Endothelial cell of umbilical vein (primary cell): ENCODE results near the gene THSD7A. TPM values are rescaled to one million over a fixed set of nuclear protein-coding genes. Genes with fewer than 3 reads are reported as not detected.

Experiments used
- BruUV-seq: library from RNA; stranded (reverse); fragments of 400-500 nt; replicated peaks from 2 replicates; lab custom pipeline; 2021; lab: Mats Ljungman, UMichigan
- CTCF ChIA-PET: fragments of 300-600, 350-600 bp; sonication (Branson Sonifier 250); formaldehyde crosslinking; loops from one replicate; lab custom pipeline; 2021; ENCODE audit warnings: antibody characterized with exemption, inconsistent platforms; lab: Charles Lee
- POLR2A ChIA-PET: fragments of 300-600, 350-600 bp; sonication (Branson Sonifier 250); formaldehyde crosslinking; loops from one replicate; lab custom pipeline; 2021; ENCODE audit warnings: antibody characterized with exemption, inconsistent platforms; lab: Charles Lee
- DNase-seq: peaks from one replicate; pipeline ENCODE4 v3.0.0-alpha.2; 2011; ENCODE audit warnings: low read depth, low spot score
- FAIRE-seq: peaks from 2 replicates; lab custom pipeline; 2011; peaks lifted over from hg19 to GRCh38; lab: Jason Lieb, UNC
- H2AFZ ChIP-seq: 2 replicates; pipeline ENCODE4 v1.6.0; 2012; ENCODE audit warnings: low read depth, low read length, control low read depth, inconsistent platforms
- H3K27ac ChIP-seq: 2 replicates; pipeline ENCODE4 v1.5.1; 2011; ENCODE audit warnings: low read depth, mild to moderate bottlenecking, control low read depth, low read length, moderate library complexity; ENCODE audit not compliant: insufficient read depth
- H3K27me3 ChIP-seq, 2 experiments: 2 replicates each; pipeline versions ENCODE4 v1.6.0 to v1.6.1; 2011; ENCODE audit warnings: low read length in 2 of 2, mixed read lengths in 1 of 2; ENCODE audit not compliant: control insufficient read depth in 2 of 2, insufficient read depth in 2 of 2
- H3K36me3 ChIP-seq, 2 experiments: 2 replicates in 1 of 2; 3 replicates in 1 of 2; pipeline ENCODE4 v1.5.1; 2011; ENCODE audit warnings: low read length in 2 of 2, mild to moderate bottlenecking in 1 of 2, moderate library complexity in 1 of 2; ENCODE audit not compliant: control insufficient read depth in 2 of 2, insufficient read depth in 2 of 2; ENCODE audit errors: extremely low read depth in 1 of 2
- H3K4me1 ChIP-seq: 3 replicates; pipeline ENCODE4 v1.5.1; 2011; ENCODE audit warnings: mild to moderate bottlenecking, low read length; ENCODE audit not compliant: control insufficient read depth, insufficient read depth; ENCODE audit errors: extremely low read depth
- H3K4me2 ChIP-seq: 2 replicates; pipeline ENCODE4 v1.6.1; 2011; ENCODE audit warnings: low read length, control low read depth, mixed read lengths; ENCODE audit not compliant: insufficient read depth
- H3K4me3 ChIP-seq, 3 experiments: fragments of 200-600 bp in 1 of 3; sonication (generic), shearing (Covaris generic) in 1 of 3; replicated peaks in 1 of 3; 2 replicates each; pipeline ENCODE4 v1.5.1; 2011 to 2016; ENCODE audit warnings: control low read depth in 3 of 3, low read length in 3 of 3, mild to moderate bottlenecking in 2 of 3, inconsistent platforms in 1 of 3, low read depth in 1 of 3, moderate library complexity in 1 of 3; ENCODE audit not compliant: insufficient read depth in 1 of 3
- H3K79me2 ChIP-seq: 2 replicates; pipeline ENCODE4 v1.6.0; 2012; ENCODE audit warnings: low read length, inconsistent platforms; ENCODE audit not compliant: control insufficient read depth, insufficient read depth
- H3K9ac ChIP-seq: replicated peaks from 2 replicates; pipeline ENCODE3; 2011; ENCODE audit warnings: low read length, control low read depth; ENCODE audit not compliant: insufficient read depth; ENCODE audit errors: extremely low read depth
- H3K9me1 ChIP-seq: replicated peaks from 3 replicates; pipeline ENCODE4 v1.6.0; 2011; ENCODE audit warnings: mild to moderate bottlenecking, low read length; ENCODE audit not compliant: control insufficient read depth, insufficient read depth; ENCODE audit errors: extremely low read depth
- H3K9me3 ChIP-seq: replicated peaks from 2 replicates; pipeline ENCODE4 v1.5.1; 2012; ENCODE audit warnings: low read length, inconsistent platforms; ENCODE audit not compliant: control insufficient read depth, insufficient read depth
- H4K20me1 ChIP-seq: replicated peaks from 2 replicates; pipeline ENCODE3; 2011; ENCODE audit warnings: mild to moderate bottlenecking, low read length; ENCODE audit not compliant: control insufficient read depth, insufficient read depth; ENCODE audit errors: extremely low read depth
- CTCF ChIP-seq, 2 donors: IDR thresholded peaks; 1 replicate in 1 of 2; 2 replicates in 1 of 2; pipeline ENCODE4 v1.5.1; 2011; ENCODE audit warnings: low read length in 2 of 2, mild to moderate bottlenecking in 2 of 2, moderate library complexity in 2 of 2, control low read depth in 1 of 2, inconsistent platforms in 1 of 2, low read depth in 1 of 2; ENCODE audit not compliant: insufficient read depth in 1 of 2; ENCODE audit errors: extremely low read depth in 1 of 2
- EZH2 ChIP-seq: IDR thresholded peaks from 2 replicates; pipeline ENCODE4 v1.6.1; 2012; ENCODE audit warnings: borderline replicate concordance, low read depth, mild to moderate bottlenecking, moderate library complexity, low read length, inconsistent platforms; ENCODE audit not compliant: severe bottlenecking
- FOS ChIP-seq: IDR thresholded peaks from 2 replicates; pipeline ENCODE4 v1.6.1; 2011; ENCODE audit warnings: mild to moderate bottlenecking, low read length, moderate library complexity, borderline replicate concordance; ENCODE audit not compliant: insufficient read depth
- GATA2 ChIP-seq: IDR thresholded peaks from 2 replicates; pipeline ENCODE4 v1.7.0; 2011; ENCODE audit warnings: low read depth, mild to moderate bottlenecking, moderate library complexity, mixed read lengths, low read length; ENCODE audit not compliant: insufficient read length, insufficient read depth
- JUN ChIP-seq: IDR thresholded peaks from 2 replicates; pipeline ENCODE4 v1.6.1; 2011; ENCODE audit warnings: borderline replicate concordance, low read depth; ENCODE audit not compliant: insufficient read length, insufficient read depth
- MAX ChIP-seq: IDR thresholded peaks from 2 replicates; pipeline ENCODE4 v1.6.1; 2011; ENCODE audit not compliant: insufficient read depth, insufficient read length
- MYC ChIP-seq: IDR thresholded peaks from one replicate; pipeline ENCODE4 v1.6.1; 2011; ENCODE audit warnings: mild to moderate bottlenecking, low read depth, low read length
- POLR2A ChIP-seq: IDR thresholded peaks from 2 replicates; pipeline ENCODE4 v1.6.1; 2012; ENCODE audit warnings: low read depth, mild to moderate bottlenecking, control low read depth, low read length
- POLR2AphosphoS5 ChIP-seq: IDR thresholded peaks from 2 replicates; pipeline ENCODE4 v1.6.1; 2012; ENCODE audit warnings: low read depth, mild to moderate bottlenecking, control low read depth, low read length, moderate library complexity; ENCODE audit not compliant: insufficient read depth
- dilution Hi-C: fragments of 300-500 bp; cut with MboI; formaldehyde crosslinking; loops from one replicate; pipeline ENCODE4 v1.15.0; 2019; ENCODE audit warnings: low sequenced_read_pairs; ENCODE audit not compliant: extremely low pct_ligation_motif_present
- intact Hi-C: fragments of 100-400 bp; cut with micrococcal nuclease; formaldehyde crosslinking; loops from one replicate; pipeline ENCODE4 v1.10.0; 2022
- polyA plus RNA-seq, 4 experiments: library from polyadenylated mRNA; depleted of rRNA in 3 of 4; stranded (reverse) in 3 of 4; unstranded in 1 of 4; fragments of >200 nt; gene quantifications; 2 replicates each; pipeline versions ENCODE4 v1.2.1 to v1.2.3, GENCODE V29; 2011 to 2012; ENCODE audit warnings: missing spikeins in 1 of 4
- total RNA-seq: library from RNA; stranded (reverse); gene quantifications from 2 replicates; pipeline ENCODE4 v1.2.3, GENCODE V29; 2021

THSD7A gene
- total and polyA plus RNA-seq, 2 donors (not counting 3 experiments of a cell fraction or from before 2014, with no cell fraction given): 3.3 to 12.7 TPM

- Histone ChIP-seq H3K36me3 (peaks cover 0 to 2% of the 10 kb centered on the region in 2 experiments), H4K20me1 (no peaks in the 10 kb centered on the region), H3K4me3 (no peak overlapping the region), H3K9me1 (no peaks in the 10 kb centered on the region), H3K27me3 (no peaks in the 10 kb centered on the region), H3K4me2 (no peak overlapping the region), H3K9me3 (no peaks in the 10 kb centered on the region), H3K4me1 (no peaks in the 10 kb centered on the region), H3K27ac (no peak overlapping the region), H3K79me2 (no peaks in the 10 kb centered on the region), H3K9ac (no peak overlapping the region), H2AFZ (no peak overlapping the region)
- BruUV-seq: no TSS peak
- TF ChIP-seq CTCF (IDR thresholded peaks at IDR 0.05; ENCODE audit: extremely low read depth in 1 of 2, insufficient read depth in 1 of 2, low read depth in 1 of 2, low read length in 2 of 2): no peak
- TF ChIP-seq JUN: no peak
- no peak for TF ChIP-seq MYC
- no peak for TF ChIP-seq EZH2
- no peak for TF ChIP-seq MAX
- no peak for TF ChIP-seq FOS
- no peak for TF ChIP-seq POLR2AphosphoS5
- TF ChIP-seq GATA2: no peak
- no peak for TF ChIP-seq POLR2A
- DNase-seq (no peak), FAIRE-seq (no peak)
- intact Hi-C loops (no loop called here), dilution Hi-C loops (no loop called here)
- POLR2A ChIA-PET: no interaction called here
- CTCF ChIA-PET: interaction anchor here (0.9 kb wide), 1 partner anchor 348 kb away, joined by 3 read pairs; no protein-coding TSS in a partner anchor
These were observed 346.4 kb downstream of the THSD7A start for GRCh38 chr7:11485636-11486035.
